Smooth muscle cell (in vitro differentiated cells): ENCODE results near the gene UTP11. TPM values are rescaled to one million over a fixed set of nuclear protein-coding genes. Genes with fewer than 3 reads are reported as not detected.

ENCODE experiments used
- DNase-seq: peaks from one replicate; lab custom pipeline; 2025; ENCODE audit not compliant: unreplicated experiment; lab: John Stamatoyannopoulos, UW
- H2AFZ ChIP-seq: fragments of 200-600 bp; sonication (generic); 2 replicates; pipeline ENCODE4 v1.6.0; 2016; ENCODE audit warnings: antibody characterized with exemption, low read depth, mild to moderate bottlenecking
- H3F3A ChIP-seq: fragments of 200-600 bp; sonication (generic); 2 replicates; pipeline ENCODE4 v1.6.0; 2017; ENCODE audit warnings: antibody characterized with exemption, low read depth
- H3K27ac ChIP-seq: fragments of 200-600 bp; sonication (generic); 2 replicates; pipeline ENCODE4 v1.5.1; 2016; ENCODE audit warnings: low read depth, mild to moderate bottlenecking
- H3K27me3 ChIP-seq: fragments of 200-600 bp; sonication (generic); 2 replicates; pipeline ENCODE4 v1.6.1; 2016; ENCODE audit warnings: low read depth, mild to moderate bottlenecking
- H3K36me3 ChIP-seq: fragments of 200-600 bp; sonication (generic); 2 replicates; pipeline ENCODE4 v1.5.1; 2016; ENCODE audit warnings: low read depth
- H3K4me1 ChIP-seq: fragments of 200-600 bp; sonication (generic); 2 replicates; pipeline ENCODE4 v1.5.1; 2016; ENCODE audit warnings: low read depth
- H3K4me2 ChIP-seq: fragments of 200-600 bp; sonication (generic); 2 replicates; pipeline ENCODE4 v1.6.0; 2016; ENCODE audit warnings: mild to moderate bottlenecking
- H3K4me3 ChIP-seq: fragments of 200-600 bp; sonication (generic); 2 replicates; pipeline ENCODE4 v1.5.1; 2016; ENCODE audit warnings: mild to moderate bottlenecking
- H3K79me2 ChIP-seq: fragments of 200-600 bp; sonication (generic); 2 replicates; pipeline ENCODE4 v1.6.0; 2016; ENCODE audit warnings: low read depth, mild to moderate bottlenecking
- H3K9ac ChIP-seq: fragments of 200-600 bp; sonication (generic); 2 replicates; pipeline ENCODE4 v1.6.0; 2016; ENCODE audit warnings: low read depth
- H3K9me3 ChIP-seq: fragments of 200-600 bp; sonication (generic); replicated peaks from 2 replicates; pipeline ENCODE4 v1.5.1; 2016; ENCODE audit warnings: low read depth
- H4K20me1 ChIP-seq: fragments of 200-600 bp; sonication (generic); 2 replicates; pipeline ENCODE4 v1.6.0; 2016; ENCODE audit warnings: low read depth
- WGBS: methylation state at CpG from one replicate; pipeline ENCODE4 v1.1.7; 2016; ENCODE audit warnings: low lambda C conversion rate; 5-methylcytosine and 5-hydroxymethylcytosine counted together
- polyA plus RNA-seq: library from polyadenylated mRNA; unstranded; fragments of >200 nt; fragmentation: Nextera tagmentation; extraction: Ambion mirVana; gene quantifications from 2 replicates; pipeline ENCODE4 v1.2.1, GENCODE V29; 2016
- total RNA-seq: library from RNA; depleted of rRNA; stranded (reverse); fragments of >200 nt; gene quantifications from 2 replicates; pipeline ENCODE4 v1.2.3, GENCODE V29; 2014
- TF ChIP-seq, protein P1 (sequence below): fragments of 200-600 bp; sonication (generic); IDR thresholded peaks from 2 replicates; pipeline ENCODE4 v1.5.1; 2017; ENCODE audit warnings: borderline replicate concordance, mild to moderate bottlenecking, antibody characterized with exemption; ENCODE audit not compliant: insufficient read depth, poor library complexity, severe bottlenecking

Gene UTP11
- total and polyA plus RNA-seq, 2 experiments from 2014 or later = 43.7 to 72.4 TPM

DNA sequence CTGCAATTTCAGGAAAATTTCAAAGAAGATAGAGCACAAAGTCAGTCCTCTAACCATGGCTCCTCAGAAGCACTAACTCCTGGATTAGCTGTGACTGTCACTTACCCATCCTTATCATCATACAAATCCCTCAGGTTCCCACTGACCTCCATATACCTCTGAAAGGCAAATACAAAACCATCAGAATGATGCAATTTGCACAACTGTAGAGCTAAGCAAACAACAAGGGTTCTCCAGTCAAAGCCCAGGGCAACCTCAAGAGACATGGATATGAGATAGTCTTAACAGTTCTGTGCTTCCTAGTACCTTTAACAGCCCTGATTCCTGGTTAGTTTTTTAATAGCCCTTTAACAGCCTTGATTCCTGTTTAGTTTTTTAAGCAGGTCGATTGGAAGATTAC is 24.9 kb upstream of the UTP11 start:
- Histone ChIP-seq H3K79me2 (peaks cover 22% of the 10 kb centered on the region), H3K27me3 (no peaks in the 10 kb centered on the region), H3K4me2 (no peak overlapping the region), H3K27ac (no peak overlapping the region), H3F3A (peaks cover 12% of the 10 kb centered on the region), H3K9ac (no peak overlapping the region), H2AFZ (no peak overlapping the region), H3K4me3 (no peak overlapping the region), H3K4me1 (peaks cover 10% of the 10 kb centered on the region), H4K20me1 (peaks cover 9% of the 10 kb centered on the region), H3K36me3 (peaks cover 16% of the 10 kb centered on the region), H3K9me3 (no peaks in the 10 kb centered on the region)
- WGBS = 70% methylated on average over 1 of the region's 1 CpG
- TF ChIP-seq, protein P1, sequence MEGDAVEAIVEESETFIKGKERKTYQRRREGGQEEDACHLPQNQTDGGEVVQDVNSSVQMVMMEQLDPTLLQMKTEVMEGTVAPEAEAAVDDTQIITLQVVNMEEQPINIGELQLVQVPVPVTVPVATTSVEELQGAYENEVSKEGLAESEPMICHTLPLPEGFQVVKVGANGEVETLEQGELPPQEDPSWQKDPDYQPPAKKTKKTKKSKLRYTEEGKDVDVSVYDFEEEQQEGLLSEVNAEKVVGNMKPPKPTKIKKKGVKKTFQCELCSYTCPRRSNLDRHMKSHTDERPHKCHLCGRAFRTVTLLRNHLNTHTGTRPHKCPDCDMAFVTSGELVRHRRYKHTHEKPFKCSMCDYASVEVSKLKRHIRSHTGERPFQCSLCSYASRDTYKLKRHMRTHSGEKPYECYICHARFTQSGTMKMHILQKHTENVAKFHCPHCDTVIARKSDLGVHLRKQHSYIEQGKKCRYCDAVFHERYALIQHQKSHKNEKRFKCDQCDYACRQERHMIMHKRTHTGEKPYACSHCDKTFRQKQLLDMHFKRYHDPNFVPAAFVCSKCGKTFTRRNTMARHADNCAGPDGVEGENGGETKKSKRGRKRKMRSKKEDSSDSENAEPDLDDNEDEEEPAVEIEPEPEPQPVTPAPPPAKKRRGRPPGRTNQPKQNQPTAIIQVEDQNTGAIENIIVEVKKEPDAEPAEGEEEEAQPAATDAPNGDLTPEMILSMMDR = no peak
- DNase-seq = no peak

DNA sequence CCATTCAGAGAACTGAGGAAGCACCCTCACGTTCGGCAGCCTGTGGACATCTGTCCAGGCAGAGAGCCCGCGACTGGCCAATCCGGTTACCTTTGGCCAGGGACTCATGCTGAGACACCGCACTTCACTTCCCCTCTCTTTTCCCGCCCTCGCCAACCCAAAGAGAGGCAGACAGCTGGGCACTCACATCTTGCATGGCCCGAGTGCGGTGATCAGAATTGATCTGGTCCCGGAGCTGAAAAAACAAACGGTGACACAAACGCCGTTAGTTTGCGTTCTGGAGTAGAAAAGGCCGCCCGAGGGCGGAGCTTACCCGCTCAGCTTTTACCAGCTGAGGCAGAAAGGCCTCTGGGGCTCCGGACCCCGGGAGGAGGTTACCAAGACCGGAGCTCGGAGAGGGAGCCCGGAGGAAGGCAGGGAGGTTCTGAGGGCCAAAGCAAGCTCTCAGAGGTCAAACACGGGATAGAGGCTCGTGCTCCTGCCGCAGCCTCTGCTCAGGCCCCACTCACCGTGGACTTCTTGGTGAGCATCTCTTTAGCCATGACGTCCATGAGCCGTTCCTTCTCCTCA is 23.1 kb upstream of the UTP11 start:
- Histone ChIP-seq H4K20me1 (peaks cover 9% of the 10 kb centered on the region), H3K27me3 (no peaks in the 10 kb centered on the region), H3K36me3 (peaks cover 10% of the 10 kb centered on the region), H3K4me3 (peak overlapping the region; percentile 90), H3F3A (peaks cover 20% of the 10 kb centered on the region), H3K9me3 (no peaks in the 10 kb centered on the region), H2AFZ (peak overlapping the region; percentile 60), H3K27ac (peak overlapping the region; percentile 57), H3K9ac (peak overlapping the region; percentile 86), H3K4me1 (peaks cover 10% of the 10 kb centered on the region), H3K4me2 (peak overlapping the region; percentile 97), H3K79me2 (peaks cover 22% of the 10 kb centered on the region)
- DNase-seq = no peak
- under 1% methylated on average over 30 of the region's 30 CpGs for WGBS
- TF ChIP-seq, protein P1 = no peak

DNA sequence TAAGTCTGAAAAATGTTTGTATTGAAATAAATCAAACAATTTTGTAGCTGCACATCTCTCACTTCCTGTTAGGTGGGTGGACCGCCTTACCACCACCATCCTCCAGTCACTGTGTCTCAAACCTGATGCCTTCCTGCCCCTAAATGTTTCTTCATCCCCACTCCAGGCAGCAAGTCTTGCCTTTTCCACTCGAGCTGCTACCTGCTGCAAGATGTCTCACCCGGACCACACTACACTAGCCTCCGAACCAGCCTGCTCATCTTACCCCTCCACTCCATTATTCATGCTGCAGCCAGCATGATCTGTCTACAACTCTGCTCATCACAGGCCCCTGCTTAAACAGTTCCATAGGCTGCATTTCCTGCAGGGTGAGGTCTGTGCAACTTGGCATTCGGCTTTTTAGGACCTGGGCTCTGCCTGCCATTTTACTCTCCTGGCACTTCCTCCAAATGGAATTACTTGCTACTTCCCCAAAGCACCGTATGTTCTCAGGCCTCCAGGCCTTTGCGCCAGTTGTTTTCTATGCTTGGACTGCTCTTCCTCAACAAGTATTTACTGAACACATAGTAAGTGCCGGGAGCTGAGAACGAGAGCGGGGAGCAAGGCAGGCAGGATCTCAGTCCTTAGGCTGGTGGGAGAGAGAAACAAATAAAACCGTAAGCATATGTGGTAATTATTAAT is 17.5 kb upstream of the UTP11 start:
- Histone ChIP-seq H3K36me3 (no peaks in the 10 kb centered on the region), H3K4me1 (peaks cover 9% of the 10 kb centered on the region), H3K4me2 (peak overlapping the region; percentile 82), H3K9me3 (no peaks in the 10 kb centered on the region), H3F3A (peaks cover 47% of the 10 kb centered on the region), H3K4me3 (peak overlapping the region; percentile 44), H3K27me3 (no peaks in the 10 kb centered on the region), H3K27ac (peak overlapping the region; percentile 99), H4K20me1 (no peaks in the 10 kb centered on the region), H3K9ac (no peak overlapping the region), H2AFZ (no peak overlapping the region), H3K79me2 (peaks cover 19% of the 10 kb centered on the region)
- WGBS = 90% methylated on average over 11 of the region's 11 CpGs
- no peak for DNase-seq
- TF ChIP-seq, protein P1 = no peak
